ENCODE results near the gene RAP1A.

RAP1A gene

GRCh38 chr1:111619635-111620440, at the start of gene RAP1A:
RAP1A (plus strand) TSS chr1:111619789; CDS start chr1:111691361, 71,572 bp downstream.
- DNase-seq = peak; percentile 92 to 97 (median 97)

DNA sequence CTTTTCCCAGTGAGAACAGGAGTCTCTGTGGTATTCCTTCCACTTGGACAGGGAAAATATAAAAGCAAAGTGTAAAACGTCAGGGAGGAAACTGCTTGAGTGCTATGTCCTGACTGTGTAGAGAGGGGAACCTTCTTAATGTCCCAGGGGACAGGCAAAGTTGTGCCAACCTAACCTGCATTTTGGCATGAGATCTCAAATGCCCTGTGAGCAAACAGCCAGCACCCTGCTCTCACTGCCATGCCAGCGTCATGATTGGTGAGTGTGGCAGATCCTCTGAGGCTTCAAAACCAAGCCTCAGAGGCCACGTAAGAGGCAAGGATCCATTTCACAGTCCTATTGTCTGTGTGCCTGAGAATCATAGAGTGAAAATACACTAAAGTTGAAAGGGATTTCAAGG, 49.7 kb upstream of the RAP1A start:
- DNase-seq = no peak

- DNase-seq = peak; percentile 65 to 68 (median 65)
Measured at GRCh38 chr1:111570781-111571181, 48.8 kb upstream of the RAP1A start.

DNA sequence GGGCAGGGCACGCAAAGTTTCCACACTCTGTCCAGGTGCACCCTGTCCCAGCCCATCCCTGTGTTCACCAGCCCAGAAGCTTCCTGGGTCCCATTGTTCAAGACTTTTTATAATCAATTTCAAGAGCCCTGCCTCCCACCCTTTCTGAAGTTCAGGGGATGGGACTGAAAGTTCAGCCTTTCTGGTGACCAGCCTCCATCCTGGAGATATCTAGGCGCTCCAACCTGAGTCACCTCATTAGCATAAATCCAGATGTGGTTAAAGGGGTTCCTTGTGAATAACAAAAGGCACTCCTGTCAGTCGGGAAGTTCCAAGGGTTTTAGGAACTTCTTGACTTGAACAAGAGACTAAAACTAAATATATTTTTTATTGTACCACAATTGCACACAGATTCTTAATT, 48.4 kb upstream of the RAP1A start:
- DNase-seq = peak in 2 of 3 donors; percentile 10

DNA sequence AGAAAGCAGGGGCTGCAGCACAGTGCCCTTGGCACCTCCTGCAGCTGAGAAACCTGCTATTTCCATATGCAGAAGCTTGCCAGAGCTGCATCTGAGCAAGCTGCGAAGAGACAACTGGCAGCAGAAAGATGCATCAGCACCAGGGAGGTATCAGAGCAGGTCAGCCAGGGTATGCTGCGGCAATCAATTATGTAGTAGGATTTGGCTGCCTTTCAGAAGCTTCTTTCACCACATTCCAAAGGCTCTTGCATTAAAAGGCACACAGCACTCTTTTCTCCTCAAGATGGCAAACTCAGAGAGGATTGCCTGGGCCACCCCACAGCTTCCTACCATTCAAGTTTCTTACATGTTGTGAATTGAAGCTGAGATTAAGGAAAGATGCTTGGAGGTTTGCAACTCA, 47.6 kb upstream of the RAP1A start:
- DNase-seq = no peak

- DNase-seq = no peak
Measured at GRCh38 chr1:111576547-111576946, 43.0 kb upstream of the RAP1A start.

DNA sequence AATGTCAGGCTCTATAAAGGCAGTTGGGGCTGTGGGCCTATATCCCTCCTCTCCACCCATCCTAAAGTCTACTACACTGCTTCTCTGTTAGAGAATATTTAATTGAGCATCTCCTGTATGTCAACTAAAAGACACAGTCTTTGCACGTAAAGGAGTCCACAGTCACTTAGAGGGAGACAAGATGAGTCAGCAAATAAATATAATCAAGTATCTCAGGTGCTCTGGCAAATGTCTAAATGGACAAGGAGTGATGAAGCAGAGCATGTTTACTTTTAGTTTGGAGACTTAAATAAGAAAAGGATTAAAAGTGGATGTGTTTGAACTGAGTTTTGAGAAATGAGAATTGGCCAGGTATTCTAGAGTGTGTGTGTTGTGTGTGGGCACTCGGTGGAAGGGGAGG, 41.8 kb upstream of the RAP1A start:
- DNase-seq = no peak

DNA sequence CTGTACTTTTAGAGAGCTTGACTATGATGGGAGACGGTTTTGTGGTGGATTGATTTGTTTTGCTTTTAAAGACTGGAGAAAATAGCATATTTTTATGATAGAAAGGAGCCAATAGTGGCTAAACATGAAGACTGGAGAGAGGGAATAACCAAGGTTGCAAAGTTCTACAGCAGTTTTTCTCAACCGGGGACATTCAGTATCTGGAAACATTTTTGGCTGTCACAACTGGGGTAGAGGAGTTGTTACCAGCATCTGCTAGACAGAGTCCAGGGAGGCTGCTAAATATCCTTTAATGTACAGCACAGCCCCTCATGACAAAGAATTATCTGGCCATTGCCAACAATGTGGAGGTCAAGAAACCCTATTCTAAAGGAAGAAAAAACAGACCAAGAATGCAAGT, 38.4 kb upstream of the RAP1A start:
- no peak for DNase-seq

- DNase-seq = no peak
Measured at GRCh38 chr1:111582016-111582415, 37.6 kb upstream of the RAP1A start.

DNA sequence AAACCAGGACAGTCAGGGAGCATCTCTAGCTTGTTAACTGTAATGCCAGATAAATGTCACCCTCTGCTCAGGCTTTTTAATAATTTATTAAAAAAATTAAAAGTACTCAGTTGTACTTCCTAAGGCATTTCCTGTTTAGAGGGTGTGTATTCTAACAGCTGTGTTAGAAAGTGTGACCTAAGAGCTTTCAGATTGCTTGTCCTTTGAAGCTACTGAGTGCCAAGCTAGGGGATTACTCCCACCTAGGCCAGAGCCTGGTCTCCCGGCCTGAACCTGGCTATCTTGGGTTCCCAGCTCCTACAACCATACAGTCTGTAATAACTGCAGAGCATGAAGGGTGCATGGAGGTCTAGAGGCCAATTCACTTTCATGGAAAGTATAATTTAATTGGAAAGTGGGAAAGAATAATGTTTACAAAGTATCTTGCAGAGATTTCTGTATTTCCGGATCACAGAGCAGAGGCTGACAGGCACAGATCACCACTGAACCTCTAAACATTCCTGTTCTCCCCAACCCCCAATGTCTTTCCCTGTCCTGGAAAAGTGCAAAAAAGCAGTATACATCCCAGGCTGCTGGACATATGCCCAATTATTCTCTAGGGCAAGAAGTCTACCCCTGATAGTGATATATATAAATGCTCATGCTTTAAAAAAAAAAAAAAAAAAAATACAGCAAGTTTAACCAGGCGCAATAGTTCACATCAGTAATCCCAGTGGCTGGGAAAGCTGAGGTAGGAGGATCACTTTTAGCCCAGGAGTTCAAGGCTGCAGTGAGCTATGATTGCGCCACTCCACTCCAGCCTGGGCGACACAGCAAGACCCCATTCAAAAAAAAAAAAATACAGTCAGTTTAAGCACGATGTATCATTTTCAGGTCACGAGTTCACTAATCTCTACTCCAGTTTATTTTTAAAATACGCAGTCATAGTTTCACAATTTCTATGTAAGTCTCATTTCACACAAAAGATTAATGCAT, 36.7 kb upstream of the RAP1A start:
- DNase-seq = no peak

DNA sequence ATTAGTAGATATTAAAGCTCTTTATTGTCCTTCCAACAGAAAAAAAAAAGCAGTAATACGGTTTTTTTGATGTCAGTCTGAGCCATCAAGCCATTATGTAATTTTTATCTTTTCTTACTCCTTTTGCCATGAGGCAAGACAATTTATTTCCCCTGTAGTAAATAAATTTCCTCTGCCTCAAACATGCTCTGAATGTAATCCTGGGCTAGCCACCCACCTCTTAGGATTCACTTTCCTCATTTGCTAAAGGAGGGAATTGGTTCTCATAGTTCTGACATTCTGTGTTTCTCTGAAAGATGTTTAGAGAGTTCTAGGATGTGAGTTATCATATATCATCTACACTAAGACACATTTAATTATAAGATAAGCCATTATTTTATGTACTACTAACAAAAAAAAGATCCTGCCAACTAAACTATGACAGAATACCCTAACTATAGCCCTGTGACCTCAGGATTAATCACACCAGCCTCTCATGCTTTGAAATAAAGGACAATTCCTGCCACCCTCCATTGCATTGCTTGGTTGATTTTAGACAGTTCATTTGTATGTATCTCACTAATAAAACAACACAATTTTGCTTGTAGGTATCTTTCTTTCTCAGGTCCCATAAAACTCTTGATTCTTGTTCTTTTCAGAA, 34.0 kb upstream of the RAP1A start:
- DNase-seq = peak; percentile 32 to 58 (median 56)

DNA sequence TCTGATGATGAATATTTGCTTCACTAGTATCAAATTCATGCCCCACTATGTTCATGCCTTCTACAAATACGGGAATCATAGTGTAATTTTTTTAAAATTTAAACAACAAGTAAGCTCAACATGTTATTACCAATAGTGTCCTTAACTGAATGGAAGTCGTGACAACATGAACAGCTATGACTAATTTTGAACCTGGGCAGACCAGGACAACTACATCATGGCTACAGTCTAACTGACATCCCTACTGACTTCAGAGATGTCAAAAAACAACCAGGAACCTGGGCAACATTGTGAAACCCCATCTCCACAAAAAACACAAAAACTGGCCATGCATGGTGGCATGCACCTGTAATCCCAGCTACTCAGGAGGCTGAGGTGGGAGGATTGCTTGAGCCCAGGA, 33.5 kb upstream of the RAP1A start:
- no peak for DNase-seq

GRCh38 chr1:111587509-111588174, 31.9 kb upstream of the RAP1A start:
- no peak for DNase-seq

DNA sequence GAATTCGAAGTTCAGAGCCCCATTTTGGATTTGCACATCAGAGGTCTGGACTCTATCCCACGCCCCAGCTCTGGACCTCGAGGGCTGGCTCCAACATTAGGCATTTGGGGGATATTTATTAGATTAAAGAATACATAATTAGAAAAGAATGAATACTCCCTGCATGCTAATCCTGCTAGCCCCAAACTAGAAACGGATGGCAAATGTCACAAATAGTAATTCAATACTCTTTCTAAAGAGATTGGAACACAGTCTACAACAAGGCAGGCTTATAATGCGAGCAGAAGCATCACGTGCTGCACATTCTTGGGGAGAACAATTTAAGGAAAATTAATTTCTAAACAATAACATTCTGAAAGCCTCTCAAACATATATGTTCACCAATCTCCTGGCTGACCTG, 27.7 kb upstream of the RAP1A start:
- DNase-seq = no peak

- peak; percentile 61 to 77 (median 73) for DNase-seq
Measured at GRCh38 chr1:111592389-111593361, 26.9 kb upstream of the RAP1A start.

- no peak for DNase-seq
Measured at GRCh38 chr1:111593403-111594305, 25.9 kb upstream of the RAP1A start.

- no peak for DNase-seq
Measured at GRCh38 chr1:111594306-111594693, 25.3 kb upstream of the RAP1A start.

DNA sequence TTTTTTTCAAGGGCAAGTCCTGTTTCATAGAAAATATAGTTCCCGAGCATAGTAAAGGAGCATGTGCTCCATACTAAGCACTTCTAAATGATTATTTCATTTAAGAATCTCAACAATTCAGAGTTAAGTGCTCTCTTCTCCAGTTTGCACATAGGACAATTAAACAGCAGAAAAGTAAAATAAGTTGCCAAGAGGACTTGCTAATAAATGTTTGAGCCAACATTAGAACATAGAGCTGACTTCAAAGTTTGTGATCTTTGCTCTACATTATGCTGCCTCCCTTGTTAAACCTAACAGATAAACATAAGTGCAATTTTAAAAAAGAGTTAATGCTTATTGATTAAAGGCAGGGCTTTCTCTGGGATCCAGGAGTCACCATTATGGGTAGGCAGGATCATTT, 23.8 kb upstream of the RAP1A start:
- DNase-seq = no peak

DNA sequence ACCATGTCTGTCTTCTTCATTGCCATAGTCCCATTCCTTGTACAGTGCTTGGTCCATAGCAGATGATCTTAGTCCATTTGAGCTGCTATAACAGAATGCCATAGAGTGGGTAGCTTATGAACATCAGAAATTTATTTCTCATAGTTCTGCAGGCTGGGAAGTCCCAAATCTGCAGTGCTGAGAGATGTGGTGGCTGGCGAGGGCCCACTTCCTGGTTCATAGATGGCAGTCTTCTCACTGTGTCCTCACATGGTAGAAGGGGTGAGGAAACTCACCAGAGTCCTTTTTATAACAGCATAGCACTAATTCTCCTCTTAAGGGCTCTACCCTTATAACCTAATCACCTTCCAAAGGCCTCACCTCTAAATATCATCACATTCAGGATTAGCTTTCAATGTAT, 23.1 kb upstream of the RAP1A start:
- peak; percentile 77 to 82 (median 82) for DNase-seq

GRCh38 chr1:111597426-111597825, 22.2 kb upstream of the RAP1A start:
- no peak for DNase-seq

All from suppressor macrophage treated with lipopolysaccharide for 1 hour (primary cell).